A172 (cell line): Measurements from ENCODE around the gene EVC2. TPM values are rescaled to one million over a fixed set of nuclear protein-coding genes. Genes with fewer than 3 reads are reported as not detected.

ENCODE experiments used
- DNase-seq: peaks from one replicate; pipeline ENCODE4 v3.0.0-alpha.2; 2015; ENCODE audit warnings: low spot score
- total RNA-seq: library from RNA; depleted of rRNA; stranded (reverse); fragments of >200 nt; shearing (Covaris generic); gene quantifications from 2 replicates; pipeline ENCODE4 v1.2.3, GENCODE V29; 2014

The EVC2 gene
- total RNA-seq, 1 experiment from 2014 or later: not detected

GRCh38 chr4:5568336-5568735 is 140.0 kb downstream of the EVC2 start:
- no peak for DNase-seq

DNA sequence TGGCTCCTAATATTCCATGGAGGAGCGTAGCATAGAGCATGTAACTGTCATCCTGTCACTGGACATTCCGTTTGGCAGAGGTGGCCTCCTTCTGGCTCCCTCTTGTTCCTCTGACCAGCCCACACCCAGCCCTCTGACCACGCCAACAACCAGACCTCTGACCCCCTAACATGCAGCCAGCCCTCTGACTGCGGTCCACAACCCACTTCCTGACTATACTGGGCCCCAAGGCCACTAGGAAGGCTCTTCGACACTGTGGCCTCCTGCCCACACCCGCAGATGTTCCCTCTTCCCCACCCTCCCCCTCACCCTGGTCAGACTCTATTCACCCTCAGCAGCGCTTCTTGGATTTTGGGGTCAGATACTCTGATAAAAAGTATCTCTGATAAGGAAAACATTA is 141.4 kb downstream of the EVC2 start:
- no peak for DNase-seq

DNA sequence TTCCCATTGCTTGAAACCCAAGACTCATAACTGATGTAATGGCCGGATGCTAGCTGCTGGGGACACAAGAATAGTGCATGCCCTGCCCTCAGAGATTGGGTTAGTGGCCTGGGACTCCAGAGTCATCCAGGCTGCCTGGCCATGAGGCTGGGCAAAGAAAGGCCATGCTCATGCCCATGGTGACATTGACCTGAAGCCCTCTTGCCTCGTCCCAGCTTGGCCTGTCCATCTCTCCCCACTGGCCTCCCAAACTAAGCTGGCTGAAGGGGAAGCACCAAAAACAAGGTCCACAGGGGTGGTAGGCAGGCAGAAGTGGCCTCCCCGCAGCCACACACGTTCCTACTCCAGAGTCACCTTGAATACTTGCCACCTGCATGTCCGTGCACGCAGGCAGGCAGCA is 141.8 kb downstream of the EVC2 start:
- no peak for DNase-seq

DNA sequence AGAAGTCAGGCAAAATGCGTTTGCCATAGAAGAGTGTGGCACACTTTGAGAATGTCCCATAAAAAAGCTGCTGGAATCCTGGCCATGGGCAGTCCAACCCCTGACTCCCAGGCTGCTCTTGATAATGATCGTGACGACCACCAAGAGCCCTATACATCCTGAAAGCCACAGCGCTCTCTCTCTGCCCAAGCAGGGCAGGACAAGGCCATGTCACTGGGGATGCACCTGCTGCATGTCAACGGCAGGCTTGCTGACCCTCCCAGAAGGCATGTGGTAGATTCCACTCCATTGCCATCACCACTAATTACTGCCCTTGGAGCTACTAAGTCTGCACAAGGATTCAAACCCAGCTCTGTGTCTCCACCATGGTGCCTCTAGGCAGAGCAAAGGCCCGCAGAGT is 144.5 kb downstream of the EVC2 start:
- DNase-seq: no peak

- DNase-seq: no peak
Measured at GRCh38 chr4:5562476-5562875, 145.9 kb downstream of the EVC2 start.

GRCh38 chr4:5561286-5561685 is 147.1 kb downstream of the EVC2 start:
- no peak for DNase-seq

DNA sequence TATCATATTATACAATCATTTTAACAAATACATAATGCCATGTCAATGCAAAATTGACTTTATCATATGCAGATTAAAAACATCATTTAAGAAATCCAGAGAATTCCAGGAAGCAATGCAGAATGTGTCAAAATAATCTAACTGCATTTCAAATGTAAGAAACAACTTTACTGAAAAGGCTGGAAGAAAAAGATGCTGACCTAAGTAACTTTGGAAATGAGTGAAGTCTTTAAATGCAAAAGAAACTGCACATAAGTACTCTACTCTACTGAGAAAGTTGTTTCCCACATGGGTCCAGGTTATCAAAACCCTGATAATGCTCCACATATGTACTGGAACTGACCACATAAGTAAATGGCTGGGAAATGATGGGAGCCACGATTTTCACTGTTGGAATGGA is 149.9 kb downstream of the EVC2 start:
- DNase-seq: no peak

DNA sequence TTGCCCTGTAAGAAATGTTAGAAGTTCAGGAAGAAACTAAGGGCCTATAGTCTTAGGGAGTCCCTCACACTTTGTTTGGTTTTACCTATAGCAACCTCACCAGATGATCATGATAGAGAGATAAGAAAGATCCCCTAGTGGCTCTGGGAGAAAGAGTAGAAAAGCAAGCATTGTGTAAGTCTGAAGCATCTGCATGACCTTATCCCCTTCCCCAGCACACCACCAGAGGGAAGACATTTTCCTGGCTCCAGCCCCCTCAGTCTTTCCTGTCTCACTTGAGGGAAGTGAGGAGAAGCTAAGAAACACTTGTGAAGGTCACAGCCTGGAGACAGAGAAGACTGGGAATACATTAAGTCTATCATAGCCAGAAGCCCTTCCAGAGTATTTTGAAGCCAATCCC is 154.0 kb downstream of the EVC2 start:
- DNase-seq: no peak

- no peak for DNase-seq
Measured at GRCh38 chr4:5553801-5554200, 154.6 kb downstream of the EVC2 start.

- DNase-seq: no peak
Measured at GRCh38 chr4:5552451-5552850, 155.9 kb downstream of the EVC2 start.

DNA sequence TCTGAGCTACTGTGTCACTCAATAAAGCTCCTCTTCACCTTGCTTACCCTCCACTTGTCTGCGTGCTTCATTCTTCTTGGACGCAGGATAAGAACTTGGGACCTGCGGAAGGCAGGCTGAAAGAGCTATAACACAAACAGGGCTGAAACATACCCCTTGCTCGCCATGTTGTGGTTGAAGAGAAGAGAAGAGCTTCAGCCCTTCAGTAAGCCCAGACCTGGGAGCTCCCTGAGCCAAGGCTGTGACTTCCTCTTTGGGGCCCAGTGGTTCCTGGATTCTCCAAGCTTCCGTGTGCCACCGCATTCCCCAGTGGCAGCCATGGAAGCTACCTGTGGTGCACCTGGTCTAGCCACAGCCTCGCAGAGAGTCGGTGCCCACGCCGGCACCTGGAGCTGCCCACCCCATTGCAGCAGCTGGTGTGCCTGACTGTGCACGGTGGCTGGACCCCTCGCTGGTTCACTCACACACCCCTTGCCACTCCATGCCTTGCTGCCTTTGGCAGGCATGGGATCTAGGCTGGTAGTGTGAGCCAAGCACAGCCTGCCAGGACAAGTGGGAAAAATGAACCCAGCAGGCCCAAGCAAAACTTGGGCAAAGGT is 160.6 kb downstream of the EVC2 start:
- DNase-seq: no peak

DNA sequence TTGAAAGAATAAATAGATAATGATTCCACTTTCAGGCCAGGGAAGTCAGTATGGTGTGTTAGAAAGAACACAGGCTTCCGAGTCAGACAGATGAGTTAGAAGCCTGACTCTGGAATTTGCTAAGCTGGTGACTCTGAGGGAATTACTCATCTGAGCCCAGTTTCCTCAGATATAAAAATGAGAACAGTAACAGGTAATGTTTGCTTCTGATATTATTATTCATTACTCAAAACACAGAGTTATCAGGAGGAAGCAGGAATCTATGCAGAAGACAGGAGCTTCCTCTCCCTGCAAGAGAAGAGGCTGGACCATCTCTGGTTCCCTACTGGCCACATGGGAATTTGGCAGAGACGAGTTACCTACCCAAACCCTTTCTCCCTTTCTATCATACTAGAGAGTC is 163.1 kb downstream of the EVC2 start:
- DNase-seq: no peak

DNA sequence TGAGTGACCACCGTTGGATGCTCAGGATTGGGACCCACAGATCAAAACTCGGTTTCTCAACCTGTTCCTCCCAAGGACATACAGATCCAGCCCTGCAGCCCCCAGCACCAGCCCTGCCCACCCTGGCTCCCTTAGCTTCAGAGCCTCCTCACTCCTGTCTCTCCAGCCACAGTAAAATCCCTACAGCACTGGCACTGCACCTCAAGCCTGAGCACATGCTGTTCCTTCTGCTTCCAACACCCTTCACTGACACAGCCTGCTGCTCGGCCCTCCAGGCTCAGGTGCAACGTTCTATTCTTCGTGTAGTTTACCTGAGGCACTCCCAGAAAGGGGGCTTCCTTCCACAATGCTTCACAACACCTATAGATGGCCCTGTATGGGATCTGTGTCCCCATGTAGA is 163.6 kb downstream of the EVC2 start:
- no peak for DNase-seq

- no peak for DNase-seq
Measured at GRCh38 chr4:5543681-5544080, 164.7 kb downstream of the EVC2 start.

DNA sequence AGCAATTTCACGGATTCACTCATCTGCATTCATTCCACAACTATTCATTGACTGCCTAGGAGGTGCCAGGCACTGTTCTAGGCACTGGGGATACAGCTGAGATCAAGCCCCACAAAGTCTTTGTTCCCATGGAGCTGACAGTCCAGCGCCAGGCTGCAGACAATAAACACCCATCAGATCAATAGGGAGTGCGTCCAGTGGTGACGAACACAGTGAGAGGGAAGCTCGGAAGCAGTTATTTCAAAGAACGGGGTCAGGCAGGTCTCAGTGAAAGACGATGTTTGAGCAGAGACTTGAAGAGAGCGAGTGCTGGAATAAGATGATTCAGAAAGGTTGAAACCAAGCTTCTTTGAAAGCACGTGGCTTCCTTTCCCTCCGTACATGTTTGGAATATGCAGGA is 167.2 kb downstream of the EVC2 start:
- DNase-seq: no peak

DNA sequence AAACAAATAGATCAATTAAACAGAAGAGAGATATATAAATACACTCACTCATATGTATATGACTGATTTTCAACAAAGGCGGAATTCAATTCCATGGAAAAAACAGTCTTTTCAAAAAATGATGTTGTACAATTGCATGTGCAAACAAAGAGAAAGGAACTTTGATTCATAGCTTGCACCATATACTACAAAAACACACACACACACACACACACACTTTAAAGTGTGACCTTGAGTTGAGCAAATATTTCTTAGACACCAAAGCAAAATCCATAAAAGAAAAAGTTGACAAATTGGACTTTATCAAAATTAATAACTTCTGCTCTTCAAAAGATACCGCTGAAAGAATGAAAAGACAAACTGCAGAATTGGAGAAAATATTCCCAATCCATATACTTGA is 168.8 kb downstream of the EVC2 start:
- no peak for DNase-seq

- DNase-seq: no peak
Measured at GRCh38 chr4:5532100-5532499, 176.3 kb downstream of the EVC2 start.

DNA sequence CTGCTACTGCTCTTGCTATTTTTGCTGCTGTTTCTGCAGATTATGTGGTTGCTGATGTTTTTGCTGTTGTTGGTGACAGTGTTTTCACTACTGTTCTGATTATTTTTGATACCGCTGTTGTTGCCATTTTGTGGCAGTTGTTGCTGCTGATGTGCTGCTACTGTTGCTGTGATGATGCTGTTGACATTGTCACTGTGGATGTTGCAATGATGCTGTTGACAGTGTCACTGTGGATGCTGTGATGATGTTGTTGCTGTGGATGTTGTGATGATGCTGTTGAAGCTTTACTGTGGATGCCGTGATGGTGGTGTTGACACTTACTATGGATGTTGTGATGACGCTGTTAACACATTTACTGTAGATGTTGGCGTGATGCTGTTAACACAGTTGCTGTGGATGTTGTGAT is 180.3 kb downstream of the EVC2 start:
- no peak for DNase-seq

GRCh38 chr4:5527211-5527610 is 181.1 kb downstream of the EVC2 start:
- DNase-seq: no peak

GRCh38 chr4:5526080-5526846 is 182.1 kb downstream of the EVC2 start:
- DNase-seq: no peak

GRCh38 chr4:5524446-5525299 is 183.7 kb downstream of the EVC2 start:
- DNase-seq: no peak

DNA sequence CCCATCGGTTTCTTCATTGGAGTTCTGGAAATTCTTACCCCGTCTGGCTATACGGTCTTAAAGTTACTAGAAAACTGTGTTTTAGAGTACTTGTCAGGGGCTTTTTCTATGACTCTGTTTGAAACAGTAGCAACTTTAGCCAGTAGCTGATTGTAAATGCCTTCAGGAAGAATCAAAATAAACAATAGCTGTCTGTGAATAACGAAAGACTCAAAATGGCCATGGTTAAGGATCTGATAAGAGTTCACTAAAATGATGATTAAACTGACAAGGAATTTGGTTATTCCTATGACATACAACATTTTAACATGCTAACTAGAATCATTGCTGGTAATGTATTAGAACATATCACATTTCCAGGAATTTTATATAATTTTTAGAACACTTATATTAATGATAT is 191.0 kb downstream of the EVC2 start:
- DNase-seq: no peak

GRCh38 chr4:5515646-5516045 is 192.7 kb downstream of the EVC2 start:
- DNase-seq: no peak
